Measurements from ENCODE around the gene HEXIM2. TPM values are rescaled to one million over a fixed set of nuclear protein-coding genes. Genes with fewer than 3 reads are reported as not detected.

HEXIM2 gene
- polyA plus RNA-seq, 3 donors: 2.5 to 3.0 (median 2.9) TPM

DNA sequence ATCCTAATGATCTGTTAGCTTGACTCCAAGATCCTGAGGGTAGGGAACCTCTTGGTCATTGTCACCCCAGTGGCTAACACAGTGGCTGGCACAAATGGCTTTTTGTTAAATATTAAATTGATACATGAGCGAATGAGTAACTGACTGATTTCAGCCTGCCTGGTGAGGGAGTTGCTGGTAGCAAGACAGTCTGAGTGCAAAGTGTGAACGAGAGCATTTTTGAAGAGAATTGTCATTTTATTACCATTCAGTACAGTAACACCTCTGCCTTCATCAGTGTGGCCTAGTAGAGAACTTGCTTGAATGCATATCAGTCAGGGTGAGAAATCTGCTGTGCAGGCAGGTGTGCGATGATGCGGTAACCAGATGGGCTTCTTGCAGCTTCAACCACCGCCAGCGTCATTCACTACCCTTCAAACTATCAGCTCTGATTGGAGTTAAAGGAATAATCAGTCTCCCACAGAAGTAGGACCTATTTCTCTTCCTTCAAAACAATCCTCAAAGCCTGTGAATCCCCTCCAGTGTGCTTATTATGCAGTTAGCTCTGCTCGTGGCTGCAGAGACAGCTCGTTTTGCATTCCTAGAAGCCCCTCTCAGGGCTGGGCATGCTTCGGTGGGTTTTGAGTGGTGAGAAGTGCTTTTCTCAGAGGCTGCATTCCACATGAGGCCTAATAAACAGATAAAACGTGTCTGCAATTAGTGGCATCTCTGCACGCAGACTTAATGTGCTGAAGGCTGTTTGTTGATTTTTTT lies 29.0 kb downstream of the HEXIM2 start:
- Mint-ChIP-seq H3K4me3 (no peak overlapping the region), H3K4me1 (peaks cover 11% of the 10 kb centered on the region), H3K36me3 (peaks cover 0 to 2% of the 10 kb centered on the region in 2 donors), H3K27ac (no peak overlapping the region), H3K9me3 (peaks cover 0 to 2% (median 0%) of the 10 kb centered on the region in 7 donors), H3K27me3 (ENCODE audit: low read depth in 3 of 3) (peaks cover 0 to 4% (median 2%) of the 10 kb centered on the region in 3 donors)
- no peak for DNase-seq
- TF ChIP-seq, protein P1, sequence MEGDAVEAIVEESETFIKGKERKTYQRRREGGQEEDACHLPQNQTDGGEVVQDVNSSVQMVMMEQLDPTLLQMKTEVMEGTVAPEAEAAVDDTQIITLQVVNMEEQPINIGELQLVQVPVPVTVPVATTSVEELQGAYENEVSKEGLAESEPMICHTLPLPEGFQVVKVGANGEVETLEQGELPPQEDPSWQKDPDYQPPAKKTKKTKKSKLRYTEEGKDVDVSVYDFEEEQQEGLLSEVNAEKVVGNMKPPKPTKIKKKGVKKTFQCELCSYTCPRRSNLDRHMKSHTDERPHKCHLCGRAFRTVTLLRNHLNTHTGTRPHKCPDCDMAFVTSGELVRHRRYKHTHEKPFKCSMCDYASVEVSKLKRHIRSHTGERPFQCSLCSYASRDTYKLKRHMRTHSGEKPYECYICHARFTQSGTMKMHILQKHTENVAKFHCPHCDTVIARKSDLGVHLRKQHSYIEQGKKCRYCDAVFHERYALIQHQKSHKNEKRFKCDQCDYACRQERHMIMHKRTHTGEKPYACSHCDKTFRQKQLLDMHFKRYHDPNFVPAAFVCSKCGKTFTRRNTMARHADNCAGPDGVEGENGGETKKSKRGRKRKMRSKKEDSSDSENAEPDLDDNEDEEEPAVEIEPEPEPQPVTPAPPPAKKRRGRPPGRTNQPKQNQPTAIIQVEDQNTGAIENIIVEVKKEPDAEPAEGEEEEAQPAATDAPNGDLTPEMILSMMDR (IDR thresholded peaks at IDR 0.05): no peak
- no peaks in the 10 kb centered on the region for H3K27me3 ChIP-seq (ENCODE audit: control insufficient read depth in 2 of 2, insufficient read depth in 2 of 2, low read length in 2 of 2)
- 82% methylated on average over 7 of the region's 11 CpGs for WGBS (ENCODE audit: insufficient coverage)
- H3K36me3 ChIP-seq (replicated peaks in 1 of 2; ENCODE audit: control insufficient read depth in 1 of 2, insufficient read depth in 2 of 2, low read length in 2 of 2): no peaks in the 10 kb centered on the region
- H4K20me1 ChIP-seq (ENCODE audit: insufficient read depth, low read length): no peaks in the 10 kb centered on the region
- H3K9me3 ChIP-seq (replicated peaks in 1 of 2; ENCODE audit: control insufficient read depth in 1 of 2, insufficient read depth in 1 of 2, low read length in 2 of 2): no peaks in the 10 kb centered on the region
- H3K9ac ChIP-seq (ENCODE audit: insufficient read depth, low read length, poor library complexity, severe bottlenecking): no peak overlapping the region
- no peaks in the 10 kb centered on the region for H3K79me2 ChIP-seq (ENCODE audit: insufficient read depth, low read length)
- no peak overlapping the region for H2AFZ ChIP-seq (ENCODE audit: insufficient read depth, low read depth, low read length, poor library complexity, severe bottlenecking)
- H3K4me2 ChIP-seq (replicated peaks; ENCODE audit: extremely low read depth, low read length, poor library complexity, severe bottlenecking): no peak overlapping the region
- no peak overlapping the region for H3K27ac ChIP-seq (ENCODE audit: low read depth in 1 of 2, low read length in 2 of 2)
- intact Hi-C loops (cut with micrococcal nuclease): no loop called here
- peaks cover 0 to 6% of the 10 kb centered on the region in 2 donors for H3K4me1 ChIP-seq (ENCODE audit: control insufficient read depth in 1 of 2, insufficient read depth in 2 of 2, low read length in 2 of 2)
- H3K4me3 ChIP-seq (replicated peaks in 1 of 3; ENCODE audit: low read depth in 2 of 3, low read length in 3 of 3): no peak overlapping the region

DNA sequence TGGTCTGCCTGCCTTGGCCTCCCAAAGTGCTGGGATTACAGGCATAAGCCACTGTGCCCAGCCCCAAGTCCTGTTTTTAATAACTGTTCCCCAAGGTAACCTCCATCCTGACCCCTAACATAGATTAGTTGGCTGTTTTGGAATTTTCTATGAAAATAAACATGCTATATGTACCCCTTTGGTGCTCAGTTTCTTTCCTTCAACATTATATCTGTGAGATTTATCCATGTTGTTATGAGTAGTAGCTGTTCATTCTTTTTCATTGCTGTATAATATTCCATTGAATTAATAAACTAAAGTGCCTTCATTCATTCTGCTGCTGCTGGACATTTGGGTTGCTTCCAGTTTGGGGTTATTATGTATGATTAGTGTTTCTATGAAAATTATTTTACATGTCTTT lies 33.7 kb downstream of the HEXIM2 start:
- no peak overlapping the region for H3K27ac ChIP-seq (ENCODE audit: low read depth in 1 of 2, low read length in 2 of 2)
- H3K4me1 ChIP-seq (ENCODE audit: control insufficient read depth in 1 of 2, insufficient read depth in 2 of 2, low read length in 2 of 2): peaks cover 19 to 29% of the 10 kb centered on the region in 2 donors
- no peak overlapping the region for H3K9ac ChIP-seq (ENCODE audit: insufficient read depth, low read length, poor library complexity, severe bottlenecking)
- peaks cover 17% of the 10 kb centered on the region for H3K4me1 Mint-ChIP-seq
- H3K27ac Mint-ChIP-seq: no peak overlapping the region
- H3K4me2 ChIP-seq (replicated peaks; ENCODE audit: extremely low read depth, low read length, poor library complexity, severe bottlenecking): no peak overlapping the region
- peaks cover 0 to 2% (median 0%) of the 10 kb centered on the region in 7 donors for H3K9me3 Mint-ChIP-seq
- H3K36me3 Mint-ChIP-seq: peaks cover 0 to 1% of the 10 kb centered on the region in 2 donors
- H3K36me3 ChIP-seq (replicated peaks in 1 of 2; ENCODE audit: control insufficient read depth in 1 of 2, insufficient read depth in 2 of 2, low read length in 2 of 2): no peaks in the 10 kb centered on the region
- no peak overlapping the region for H2AFZ ChIP-seq (ENCODE audit: insufficient read depth, low read depth, low read length, poor library complexity, severe bottlenecking)
- H4K20me1 ChIP-seq (ENCODE audit: insufficient read depth, low read length): no peaks in the 10 kb centered on the region
- TF ChIP-seq, protein P1 (IDR thresholded peaks at IDR 0.05): no peak
- H3K27me3 Mint-ChIP-seq (ENCODE audit: low read depth in 3 of 3): peaks cover 0 to 4% (median 2%) of the 10 kb centered on the region in 3 donors
- H3K27me3 ChIP-seq (ENCODE audit: control insufficient read depth in 2 of 2, insufficient read depth in 2 of 2, low read length in 2 of 2): no peaks in the 10 kb centered on the region
- no peak overlapping the region for H3K4me3 ChIP-seq (replicated peaks in 1 of 3; ENCODE audit: low read depth in 2 of 3, low read length in 3 of 3)
- DNase-seq: no peak
- intact Hi-C loops (cut with micrococcal nuclease): loop anchor here in 1 of 2 donors (5.0 kb wide), 1 partner anchor 33 kb away; the partner anchor contains the start of gene HEXIM2
- H3K79me2 ChIP-seq (ENCODE audit: insufficient read depth, low read length): no peaks in the 10 kb centered on the region
- H3K9me3 ChIP-seq (replicated peaks in 1 of 2; ENCODE audit: control insufficient read depth in 1 of 2, insufficient read depth in 1 of 2, low read length in 2 of 2): no peaks in the 10 kb centered on the region
- H3K4me3 Mint-ChIP-seq: no peak overlapping the region
